Fibroblast of pulmonary artery (primary cell): Measurements from ENCODE around the gene DNMT3B.

Experiments used
- DNase-seq: peaks from one replicate; pipeline ENCODE4 v3.0.0-alpha.2; 2010; ENCODE audit warnings: low read depth
- H3K4me3 ChIP-seq: replicated peaks from 2 replicates; pipeline ENCODE4 v1.5.1; 2011; ENCODE audit warnings: low read depth, mild to moderate bottlenecking, control low read depth, low read length, moderate library complexity
- TF ChIP-seq, protein P1 (sequence below): IDR thresholded peaks from 2 replicates; pipeline ENCODE4 v1.5.1; 2011; ENCODE audit warnings: mild to moderate bottlenecking, control low read depth, low read length, inconsistent platforms; ENCODE audit errors: missing control alignments

DNMT3B gene

DNA sequence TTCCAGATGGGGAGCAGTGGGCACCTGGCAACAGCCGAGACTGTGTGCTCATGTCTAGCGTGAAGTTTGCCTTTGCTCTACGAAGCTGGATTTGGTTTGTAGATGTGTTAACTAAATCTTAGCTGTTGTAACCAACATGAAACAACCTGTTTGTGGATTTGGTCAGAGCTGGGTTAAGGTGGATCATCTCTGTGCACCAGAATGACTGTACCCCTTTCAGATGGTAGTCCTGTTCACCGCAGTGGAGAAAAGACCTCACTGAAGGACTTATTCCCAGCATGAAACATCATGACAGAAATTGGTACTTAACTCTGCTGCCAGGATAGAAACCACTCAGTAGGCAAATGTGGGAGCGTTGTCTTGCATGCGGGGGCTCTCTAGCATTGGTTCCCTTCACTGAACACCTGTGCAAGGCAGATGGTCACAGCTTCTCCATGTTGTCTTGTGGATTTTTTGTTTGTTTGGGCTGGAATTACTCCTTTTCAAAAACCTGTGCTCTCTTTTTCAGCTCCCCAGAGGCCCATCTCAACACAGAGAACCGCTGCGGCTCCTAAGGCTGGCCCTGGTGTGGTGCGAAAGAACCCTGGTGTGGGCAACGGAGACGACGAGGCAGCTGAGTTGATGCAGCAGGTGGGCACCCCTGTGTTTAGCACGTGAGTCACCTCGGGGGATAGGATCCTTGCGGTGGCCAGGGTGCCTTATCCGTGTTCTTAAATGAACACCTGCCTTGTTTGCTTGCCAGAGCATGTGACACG is 77.2 kb downstream of the DNMT3B start:
- no peak overlapping the region for H3K4me3 ChIP-seq
- TF ChIP-seq, protein P1, sequence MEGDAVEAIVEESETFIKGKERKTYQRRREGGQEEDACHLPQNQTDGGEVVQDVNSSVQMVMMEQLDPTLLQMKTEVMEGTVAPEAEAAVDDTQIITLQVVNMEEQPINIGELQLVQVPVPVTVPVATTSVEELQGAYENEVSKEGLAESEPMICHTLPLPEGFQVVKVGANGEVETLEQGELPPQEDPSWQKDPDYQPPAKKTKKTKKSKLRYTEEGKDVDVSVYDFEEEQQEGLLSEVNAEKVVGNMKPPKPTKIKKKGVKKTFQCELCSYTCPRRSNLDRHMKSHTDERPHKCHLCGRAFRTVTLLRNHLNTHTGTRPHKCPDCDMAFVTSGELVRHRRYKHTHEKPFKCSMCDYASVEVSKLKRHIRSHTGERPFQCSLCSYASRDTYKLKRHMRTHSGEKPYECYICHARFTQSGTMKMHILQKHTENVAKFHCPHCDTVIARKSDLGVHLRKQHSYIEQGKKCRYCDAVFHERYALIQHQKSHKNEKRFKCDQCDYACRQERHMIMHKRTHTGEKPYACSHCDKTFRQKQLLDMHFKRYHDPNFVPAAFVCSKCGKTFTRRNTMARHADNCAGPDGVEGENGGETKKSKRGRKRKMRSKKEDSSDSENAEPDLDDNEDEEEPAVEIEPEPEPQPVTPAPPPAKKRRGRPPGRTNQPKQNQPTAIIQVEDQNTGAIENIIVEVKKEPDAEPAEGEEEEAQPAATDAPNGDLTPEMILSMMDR, result no peak
- DNase-seq, result no peak

DNA sequence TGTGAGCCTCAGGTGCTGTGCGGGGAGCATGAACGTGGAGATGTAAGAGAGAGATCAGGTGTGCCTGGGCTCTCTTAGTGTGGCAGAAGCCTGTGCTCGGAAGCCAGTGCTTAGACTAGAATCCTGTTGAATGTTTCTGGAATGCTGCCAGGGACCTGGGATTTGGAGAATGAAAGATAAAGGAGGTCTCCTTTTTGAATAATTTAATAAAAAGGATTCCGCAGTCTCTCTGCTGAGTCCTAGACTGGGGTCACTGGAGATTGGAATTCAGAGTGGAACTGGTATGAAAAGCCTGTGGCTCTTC is 77.7 kb downstream of the DNMT3B start:
- no peak for DNase-seq
- TF ChIP-seq, protein P1, result no peak
- H3K4me3 ChIP-seq, result no peak overlapping the region

DNA sequence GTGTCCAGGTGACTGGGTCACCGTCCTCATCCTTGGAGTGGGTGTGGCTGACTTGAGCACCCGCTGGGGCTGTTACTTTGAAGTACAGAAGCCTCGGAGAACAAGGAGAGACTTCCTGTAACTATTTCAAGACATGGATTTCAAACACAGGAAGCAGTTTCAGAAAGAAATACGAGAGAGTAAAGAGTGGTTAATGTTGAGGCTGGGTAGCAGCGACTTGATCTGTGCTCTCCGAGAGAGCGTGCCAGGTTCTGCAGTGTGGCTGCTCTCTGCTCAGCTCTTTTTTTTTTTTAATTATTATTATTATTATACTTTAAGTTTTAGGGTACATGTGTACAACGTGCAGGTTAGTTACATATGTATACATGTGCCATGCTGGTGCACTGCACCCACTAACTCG is 79.0 kb downstream of the DNMT3B start:
- H3K4me3 ChIP-seq, result no peak overlapping the region
- TF ChIP-seq, protein P1, result no peak
- DNase-seq, result no peak

DNA sequence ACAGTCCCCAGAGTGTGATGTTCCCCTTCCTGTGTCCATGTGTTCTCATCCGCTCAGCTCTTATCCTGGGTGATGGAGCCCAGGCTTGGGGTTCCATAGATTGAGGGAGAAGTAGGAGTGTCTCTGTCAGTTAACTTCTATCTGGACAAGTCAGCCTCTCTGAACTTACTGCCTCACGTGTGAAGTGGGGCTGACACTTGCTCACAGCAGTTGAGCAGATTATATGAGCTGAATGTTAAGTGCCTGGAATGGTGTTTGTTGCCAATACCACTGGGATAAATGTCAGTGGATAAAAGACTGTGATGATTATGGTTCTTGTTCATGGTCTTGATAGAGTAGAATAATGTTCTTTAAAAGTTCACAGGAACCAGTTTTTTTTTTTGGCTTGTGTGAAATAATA is 79.4 kb downstream of the DNMT3B start:
- H3K4me3 ChIP-seq, result no peak overlapping the region
- TF ChIP-seq, protein P1, result no peak
- no peak for DNase-seq

DNA sequence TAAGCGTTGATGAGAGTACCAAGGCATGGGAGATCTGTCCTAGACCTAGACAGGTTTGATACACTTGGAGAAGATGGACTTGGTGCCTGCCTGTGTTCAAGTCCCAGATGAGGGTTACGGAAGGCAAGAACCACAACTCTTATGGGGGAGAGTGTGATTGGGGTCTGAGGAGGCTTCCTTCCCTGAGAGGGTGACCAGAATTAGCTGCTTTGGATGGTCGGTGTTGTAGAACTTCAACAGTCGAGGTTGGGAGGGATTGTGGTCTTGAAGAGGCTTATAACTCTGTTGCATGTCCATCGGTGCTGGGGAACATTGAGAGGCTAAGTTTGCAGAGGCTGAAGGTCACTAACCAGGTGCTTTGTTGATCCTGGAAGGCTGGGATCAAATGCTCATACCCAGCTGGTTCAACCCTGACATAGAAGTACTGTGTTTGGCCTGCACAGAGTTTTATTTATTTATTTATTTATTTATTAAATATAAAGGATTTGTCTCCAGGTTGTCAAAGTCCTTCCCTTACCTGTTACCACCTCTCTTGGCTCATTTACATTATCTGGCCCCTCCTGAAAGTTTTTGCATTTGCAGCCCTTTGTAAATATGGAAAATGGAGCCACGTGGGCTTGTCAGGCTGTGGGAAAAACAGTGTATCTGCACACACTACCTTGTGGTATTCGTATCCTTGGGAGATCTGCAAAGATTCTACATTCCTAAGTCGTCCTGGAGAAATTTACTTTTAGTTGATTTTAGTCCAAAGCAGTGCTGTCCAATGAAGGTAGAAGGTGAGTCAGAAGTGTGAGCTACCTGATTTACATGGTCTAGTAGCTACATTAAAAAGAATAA is 80.7 kb downstream of the DNMT3B start:
- H3K4me3 ChIP-seq, result no peak overlapping the region
- TF ChIP-seq, protein P1, result no peak
- no peak for DNase-seq

DNA sequence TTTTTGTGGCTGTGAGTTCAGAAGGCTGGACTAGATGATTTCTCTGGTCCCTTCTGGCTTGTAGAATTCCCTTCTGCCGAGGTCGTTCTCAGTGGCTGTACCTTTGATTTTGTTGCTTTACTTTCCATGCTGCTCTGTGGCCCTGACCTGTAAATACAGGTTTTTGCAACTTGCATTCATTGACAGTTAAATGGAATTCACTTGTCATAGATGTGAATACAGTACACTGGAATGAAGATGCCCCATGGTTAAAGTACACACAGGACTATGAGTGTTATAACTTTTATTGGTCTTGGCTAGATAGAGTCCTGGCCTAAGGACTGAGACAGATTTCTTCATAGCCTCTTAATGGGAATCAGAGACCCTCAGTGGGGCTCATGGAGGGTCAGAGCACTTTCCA is 83.6 kb downstream of the DNMT3B start:
- H3K4me3 ChIP-seq, result no peak overlapping the region
- TF ChIP-seq, protein P1, result no peak
- DNase-seq, result no peak
